Karpas-422 (cell line): ENCODE measurements around the gene CTBP2. TPM values are rescaled to one million over a fixed set of nuclear protein-coding genes. Genes with fewer than 3 reads are reported as not detected.

Experiments
- DNase-seq: peaks from one replicate; pipeline ENCODE4 v3.0.0-alpha.2; 2015
- H2AFZ ChIP-seq: fragments of 200-600 bp; sonication (generic); 2 replicates; pipeline ENCODE4 v1.6.1; 2014; ENCODE audit warnings: antibody characterized with exemption, low read length, mixed read lengths
- H3K27ac ChIP-seq: fragments of 200-600 bp; sonication (generic); 2 replicates; pipeline ENCODE4 v1.5.1; 2014; ENCODE audit warnings: mild to moderate bottlenecking, low read length, moderate library complexity
- H3K27me3 ChIP-seq: fragments of 200-600 bp; sonication (generic); 2 replicates; pipeline ENCODE4 v1.6.1; 2014; ENCODE audit warnings: low read length, mixed read lengths
- H3K36me3 ChIP-seq: fragments of 200-600 bp; sonication (generic); 2 replicates; pipeline ENCODE4 v1.6.1; 2014; ENCODE audit warnings: low read length, mixed read lengths; ENCODE audit not compliant: insufficient read depth
- H3K4me1 ChIP-seq: fragments of 200-600 bp; sonication (generic); 2 replicates; pipeline ENCODE4 v1.6.1; 2014; ENCODE audit warnings: mild to moderate bottlenecking, low read length, mixed read lengths
- H3K4me2 ChIP-seq: fragments of 200-600 bp; sonication (generic); 2 replicates; pipeline ENCODE4 v1.6.1; 2014; ENCODE audit warnings: low read length, low read depth, mild to moderate bottlenecking; ENCODE audit not compliant: poor library complexity, severe bottlenecking
- H3K4me3 ChIP-seq: fragments of 200-600 bp; sonication (generic); 2 replicates; pipeline ENCODE4 v1.5.1; 2014; ENCODE audit warnings: mild to moderate bottlenecking, antibody characterized with exemption, low read length, mixed read lengths
- H3K79me2 ChIP-seq: fragments of 200-600 bp; sonication (generic); 2 replicates; pipeline ENCODE4 v1.6.1; 2014; ENCODE audit warnings: mild to moderate bottlenecking, low read length, mixed read lengths
- H3K9ac ChIP-seq: fragments of 200-600 bp; sonication (generic); 2 replicates; pipeline ENCODE4 v1.6.0; 2014; ENCODE audit warnings: low read length
- H3K9me2 ChIP-seq: fragments of 200-600 bp; sonication (generic), shearing (Covaris generic); replicated peaks from 2 replicates; pipeline ENCODE4 v1.6.0; 2014; ENCODE audit warnings: mild to moderate bottlenecking, low read length, moderate library complexity; ENCODE audit not compliant: insufficient read depth
- H3K9me3 ChIP-seq: fragments of 300-700, 200-600 bp; sonication (generic); 2 replicates; pipeline ENCODE4 v1.6.1; 2014; ENCODE audit warnings: low read length, mixed read lengths
- H4K20me1 ChIP-seq: fragments of 200-600 bp; sonication (generic); 2 replicates; pipeline ENCODE4 v1.6.1; 2014; ENCODE audit warnings: mild to moderate bottlenecking, antibody characterized with exemption, low read length, low read depth; ENCODE audit not compliant: insufficient read depth
- total RNA-seq: library from RNA; depleted of rRNA; stranded (reverse); fragments of >200 nt; shearing (Covaris generic); gene quantifications from 2 replicates; pipeline ENCODE4 v1.2.3, GENCODE V29; 2014; ENCODE audit warnings: low replicate concordance

CTBP2 gene
- total RNA-seq, 1 experiment from 2014 or later = 0.15 TPM

GRCh38 chr10:125175807-125176206 is 15.4 kb upstream of the CTBP2 start:
- no peaks in the 10 kb centered on the region for H3K9me3 ChIP-seq
- H3K9ac ChIP-seq = no peak overlapping the region
- H3K27me3 ChIP-seq = no peaks in the 10 kb centered on the region
- no peaks in the 10 kb centered on the region for H3K9me2 ChIP-seq
- no peak overlapping the region for H2AFZ ChIP-seq
- H3K4me3 ChIP-seq = no peak overlapping the region
- H3K79me2 ChIP-seq = no peaks in the 10 kb centered on the region
- DNase-seq = no peak
- H4K20me1 ChIP-seq = no peaks in the 10 kb centered on the region
- H3K36me3 ChIP-seq = no peaks in the 10 kb centered on the region
- H3K4me1 ChIP-seq = no peaks in the 10 kb centered on the region
- no peak overlapping the region for H3K27ac ChIP-seq
- no peak overlapping the region for H3K4me2 ChIP-seq

DNA sequence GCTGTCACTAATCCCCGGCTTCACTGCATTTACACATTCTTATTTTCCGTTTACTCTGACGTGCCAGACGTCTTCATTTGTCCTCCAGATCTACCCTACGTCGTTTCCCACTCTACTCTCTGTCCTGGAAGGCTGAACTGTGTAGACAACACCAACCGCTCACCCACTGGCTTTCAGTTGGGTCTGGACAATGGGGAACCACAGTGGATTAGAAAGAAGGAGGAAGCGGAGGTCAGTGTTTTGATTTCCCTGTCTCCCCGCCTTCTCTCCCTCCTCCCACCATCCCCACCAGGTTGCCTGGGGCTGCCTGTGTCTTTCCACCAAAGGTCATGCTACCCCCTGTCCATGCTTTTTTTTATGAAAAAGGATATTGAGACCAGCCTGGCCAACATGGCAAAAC is 14.0 kb upstream of the CTBP2 start:
- Histone ChIP-seq H3K9ac (no peak overlapping the region), H3K9me3 (no peaks in the 10 kb centered on the region), H3K79me2 (no peaks in the 10 kb centered on the region), H3K27ac (no peak overlapping the region), H3K4me3 (no peak overlapping the region), H3K9me2 (no peaks in the 10 kb centered on the region), H3K27me3 (no peaks in the 10 kb centered on the region), H3K36me3 (no peaks in the 10 kb centered on the region), H4K20me1 (no peaks in the 10 kb centered on the region), H3K4me2 (no peak overlapping the region), H2AFZ (no peak overlapping the region), H3K4me1 (no peaks in the 10 kb centered on the region)
- no peak for DNase-seq

GRCh38 chr10:125172694-125173093 is 12.3 kb upstream of the CTBP2 start:
- Histone ChIP-seq H3K27me3 (no peaks in the 10 kb centered on the region), H3K79me2 (no peaks in the 10 kb centered on the region), H4K20me1 (no peaks in the 10 kb centered on the region), H3K4me1 (no peaks in the 10 kb centered on the region), H3K9ac (no peak overlapping the region), H3K9me2 (no peaks in the 10 kb centered on the region), H3K9me3 (no peaks in the 10 kb centered on the region), H3K4me3 (no peak overlapping the region), H3K27ac (no peak overlapping the region), H3K4me2 (no peak overlapping the region), H3K36me3 (no peaks in the 10 kb centered on the region), H2AFZ (no peak overlapping the region)
- DNase-seq = no peak

GRCh38 chr10:125171402-125172306 is 11.3 kb upstream of the CTBP2 start:
- H3K79me2 ChIP-seq = no peaks in the 10 kb centered on the region
- H3K27ac ChIP-seq = no peak overlapping the region
- DNase-seq = no peak
- H3K4me1 ChIP-seq = no peaks in the 10 kb centered on the region
- no peak overlapping the region for H3K4me3 ChIP-seq
- H3K9me3 ChIP-seq = no peaks in the 10 kb centered on the region
- H3K4me2 ChIP-seq = no peak overlapping the region
- no peaks in the 10 kb centered on the region for H3K27me3 ChIP-seq
- no peaks in the 10 kb centered on the region for H4K20me1 ChIP-seq
- H3K36me3 ChIP-seq = no peaks in the 10 kb centered on the region
- H2AFZ ChIP-seq = no peak overlapping the region
- no peak overlapping the region for H3K9ac ChIP-seq
- H3K9me2 ChIP-seq = no peaks in the 10 kb centered on the region

DNA sequence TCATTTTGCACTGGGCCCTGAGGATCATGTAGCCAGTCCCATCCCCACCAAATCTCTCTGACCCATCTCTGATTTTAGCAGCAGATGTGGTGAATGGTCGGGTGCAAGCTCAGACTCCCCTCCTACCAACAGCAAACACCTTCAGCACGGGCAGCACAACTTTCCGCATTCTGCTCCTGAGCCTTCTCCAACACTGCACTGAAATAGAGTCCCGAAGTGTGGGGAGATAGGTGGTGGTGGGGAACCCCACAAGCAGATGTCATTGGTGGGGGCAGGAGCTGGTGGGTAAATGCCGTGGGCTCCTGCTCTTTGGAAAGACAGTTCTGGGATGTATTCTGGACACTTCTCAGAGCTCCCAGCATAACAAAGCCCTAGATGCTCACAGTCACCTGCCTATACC is 9.6 kb upstream of the CTBP2 start:
- no peak overlapping the region for H3K27ac ChIP-seq
- H3K9me3 ChIP-seq = no peaks in the 10 kb centered on the region
- H3K4me3 ChIP-seq = no peak overlapping the region
- H3K4me1 ChIP-seq = no peaks in the 10 kb centered on the region
- no peak overlapping the region for H2AFZ ChIP-seq
- no peak for DNase-seq
- H3K36me3 ChIP-seq = no peaks in the 10 kb centered on the region
- no peaks in the 10 kb centered on the region for H3K79me2 ChIP-seq
- H3K27me3 ChIP-seq = no peaks in the 10 kb centered on the region
- no peak overlapping the region for H3K9ac ChIP-seq
- no peaks in the 10 kb centered on the region for H3K9me2 ChIP-seq
- no peak overlapping the region for H3K4me2 ChIP-seq
- no peaks in the 10 kb centered on the region for H4K20me1 ChIP-seq

GRCh38 chr10:125169279-125169678 is 8.9 kb upstream of the CTBP2 start:
- Histone ChIP-seq H3K9me2 (no peaks in the 10 kb centered on the region), H2AFZ (no peak overlapping the region)

DNA sequence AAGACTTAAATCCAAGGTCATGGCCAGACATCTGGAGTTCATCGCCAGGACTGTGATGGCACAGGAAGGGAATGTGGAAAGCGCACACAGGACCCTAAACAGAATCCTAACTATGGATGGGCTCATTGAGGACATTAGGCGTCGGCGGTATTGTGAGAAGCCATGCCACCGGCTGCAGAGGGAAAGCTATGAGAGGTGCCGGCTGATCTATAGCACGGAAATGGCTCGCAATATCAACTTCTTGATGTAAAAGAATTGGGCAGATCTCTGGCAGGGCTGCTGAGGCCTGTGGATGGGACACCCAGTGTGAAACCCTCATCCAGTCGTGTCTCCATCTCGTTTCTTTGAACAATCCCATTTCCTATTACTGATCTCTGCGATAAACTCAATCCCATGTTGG is 6.3 kb upstream of the CTBP2 start:
- no peak for DNase-seq
- Histone ChIP-seq H3K36me3 (no peaks in the 10 kb centered on the region), H3K27ac (no peak overlapping the region), H4K20me1 (no peaks in the 10 kb centered on the region), H3K4me1 (no peaks in the 10 kb centered on the region), H3K9me2 (no peaks in the 10 kb centered on the region), H3K79me2 (no peaks in the 10 kb centered on the region), H2AFZ (no peak overlapping the region), H3K9me3 (no peaks in the 10 kb centered on the region), H3K27me3 (no peaks in the 10 kb centered on the region), H3K4me3 (no peak overlapping the region), H3K4me2 (no peak overlapping the region), H3K9ac (no peak overlapping the region)

More at GRCh38 chr10:125169279-125169678, 8.9 kb upstream of the CTBP2 start:
- H3K4me2 ChIP-seq = no peak overlapping the region
- H3K9ac ChIP-seq = no peak overlapping the region
- H3K27ac ChIP-seq = no peak overlapping the region
- no peaks in the 10 kb centered on the region for H3K79me2 ChIP-seq
- H3K4me3 ChIP-seq = no peak overlapping the region
- H3K27me3 ChIP-seq = no peaks in the 10 kb centered on the region
- no peaks in the 10 kb centered on the region for H3K36me3 ChIP-seq
- no peak for DNase-seq
- no peaks in the 10 kb centered on the region for H4K20me1 ChIP-seq
- H3K4me1 ChIP-seq = no peaks in the 10 kb centered on the region
- H3K9me3 ChIP-seq = no peaks in the 10 kb centered on the region

DNA sequence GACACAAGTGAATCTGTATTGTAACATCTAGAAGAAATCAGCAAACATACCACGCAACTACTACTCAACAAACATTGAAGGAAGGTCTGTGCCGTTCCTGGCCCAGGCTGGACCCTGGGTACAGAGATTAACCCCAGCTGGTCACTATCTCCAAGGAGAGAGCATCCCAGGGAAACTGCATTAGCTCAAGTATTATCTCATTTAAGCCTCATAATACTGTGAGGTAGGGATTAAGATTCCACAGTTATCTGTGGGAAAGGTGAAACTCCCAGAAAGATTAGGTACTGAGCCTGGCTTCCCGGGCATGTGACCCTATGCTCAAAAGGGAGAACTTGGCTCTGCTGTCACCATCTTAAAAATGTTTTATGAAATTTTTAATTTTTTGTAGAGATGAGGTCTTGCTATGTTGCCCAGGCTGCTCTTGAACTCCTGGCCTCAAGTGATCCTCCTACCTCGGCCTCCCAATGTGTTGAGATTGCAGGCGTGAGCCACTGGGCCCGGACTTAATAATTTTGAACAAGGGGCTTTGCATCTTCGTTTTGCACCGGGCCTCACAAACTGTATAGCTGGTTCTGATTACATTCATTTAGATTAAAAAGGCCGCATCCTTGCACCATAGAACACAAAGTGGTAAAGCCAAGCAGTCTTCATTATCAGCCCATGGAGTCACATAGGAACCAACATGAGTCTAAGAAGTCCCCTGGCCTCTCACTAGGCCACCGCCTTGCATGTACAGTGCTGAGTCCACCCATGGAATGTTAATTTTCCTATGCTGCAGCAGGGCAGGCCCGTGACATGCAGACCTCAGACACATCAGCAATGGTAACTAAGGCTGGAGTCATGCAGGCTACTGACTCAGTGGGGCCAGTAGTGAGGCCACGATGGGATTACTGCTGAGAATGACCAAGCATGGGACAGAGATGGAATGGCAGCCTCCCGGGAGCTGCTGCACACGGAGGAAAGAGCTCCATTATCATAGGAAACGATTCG is 5.5 kb upstream of the CTBP2 start:
- H4K20me1 ChIP-seq = no peaks in the 10 kb centered on the region
- H3K4me3 ChIP-seq = no peak overlapping the region
- no peak overlapping the region for H3K9ac ChIP-seq
- no peaks in the 10 kb centered on the region for H3K36me3 ChIP-seq
- no peaks in the 10 kb centered on the region for H3K4me1 ChIP-seq
- no peaks in the 10 kb centered on the region for H3K79me2 ChIP-seq
- no peaks in the 10 kb centered on the region for H3K9me3 ChIP-seq
- no peak overlapping the region for H3K27ac ChIP-seq
- no peaks in the 10 kb centered on the region for H3K27me3 ChIP-seq
- no peak for DNase-seq
- H3K9me2 ChIP-seq = no peaks in the 10 kb centered on the region
- H2AFZ ChIP-seq = no peak overlapping the region
- no peak overlapping the region for H3K4me2 ChIP-seq
